Mesenchymal stem cell (in vitro differentiated cells and primary cell): ENCODE results near the gene SYNE1.

Experiments
- DNase-seq: peaks from one replicate; pipeline ENCODE4 v3.0.0-alpha.2; 2013
- H2AFZ ChIP-seq: one replicate; pipeline ENCODE4 v1.6.1; 2013; ENCODE audit warnings: low read depth, mild to moderate bottlenecking, control low read depth, inconsistent platforms, low read length, moderate library complexity
- H2AK5ac ChIP-seq: 2 replicates; pipeline ENCODE4 v1.6.1; 2013; ENCODE audit warnings: low read length, moderate library complexity, mild to moderate bottlenecking, inconsistent platforms; ENCODE audit not compliant: severe bottlenecking
- H2BK120ac ChIP-seq: one replicate; pipeline ENCODE4 v1.6.1; 2013; ENCODE audit warnings: low read depth, mild to moderate bottlenecking, inconsistent platforms, low read length, moderate library complexity
- H2BK12ac ChIP-seq, 2 experiments: one replicate each; pipeline ENCODE4 v1.6.1; 2013; ENCODE audit warnings: inconsistent platforms in 2 of 2, low read length in 2 of 2, mild to moderate bottlenecking in 2 of 2, moderate library complexity in 2 of 2, control low read depth in 1 of 2
- H2BK15ac ChIP-seq: one replicate; pipeline ENCODE4 v1.6.1; 2013; ENCODE audit warnings: mild to moderate bottlenecking, low read depth, inconsistent platforms; ENCODE audit not compliant: poor library complexity, severe bottlenecking
- H2BK5ac ChIP-seq: 2 replicates; pipeline ENCODE4 v1.6.1; 2013; ENCODE audit warnings: low read depth, mild to moderate bottlenecking, low read length, control low read depth, inconsistent platforms; ENCODE audit not compliant: poor library complexity, severe bottlenecking
- H3K14ac ChIP-seq, 2 experiments: one replicate each; pipeline ENCODE4 v1.6.1; 2013; ENCODE audit warnings: inconsistent platforms in 2 of 2, low read length in 2 of 2, control low read depth in 1 of 2, mild to moderate bottlenecking in 1 of 2, moderate library complexity in 1 of 2
- H3K18ac ChIP-seq, 2 experiments: one replicate each; pipeline ENCODE4 v1.6.1; 2013; ENCODE audit warnings: inconsistent platforms in 2 of 2, low read length in 2 of 2, control low read depth in 1 of 2, low read depth in 1 of 2, mild to moderate bottlenecking in 1 of 2
- H3K23ac ChIP-seq, 2 experiments: one replicate each; pipeline ENCODE4 v1.6.1; 2013; ENCODE audit warnings: inconsistent platforms in 2 of 2, low read length in 2 of 2, mild to moderate bottlenecking in 2 of 2, moderate library complexity in 2 of 2, control low read depth in 1 of 2
- H3K27ac ChIP-seq: 2 replicates; pipeline ENCODE4 v1.5.1; 2013; ENCODE audit warnings: mild to moderate bottlenecking, moderate library complexity, low read length, control low read depth, inconsistent platforms; ENCODE audit not compliant: poor library complexity, severe bottlenecking
- H3K27me3 ChIP-seq, 2 experiments: 2 replicates each; pipeline versions ENCODE4 v1.6.1 to v1.7.0; 2013; ENCODE audit warnings: low read length in 2 of 2, mild to moderate bottlenecking in 2 of 2, moderate library complexity in 2 of 2, control low read depth in 1 of 2, inconsistent platforms in 1 of 2; ENCODE audit not compliant: control insufficient read depth in 1 of 2, insufficient read depth in 1 of 2
- H3K36me3 ChIP-seq, 2 experiments: 2 replicates each; pipeline versions ENCODE4 v1.6.1 to v1.7.0; 2013; ENCODE audit warnings: low read length in 2 of 2, control low read depth in 1 of 2, inconsistent platforms in 1 of 2, low read depth in 1 of 2, mild to moderate bottlenecking in 1 of 2; ENCODE audit not compliant: insufficient read depth in 2 of 2, control insufficient read depth in 1 of 2
- H3K4ac ChIP-seq, 2 experiments: one replicate each; pipeline ENCODE4 v1.6.1; 2013; ENCODE audit warnings: inconsistent platforms in 2 of 2, low read length in 2 of 2, mild to moderate bottlenecking in 2 of 2, moderate library complexity in 2 of 2, control low read depth in 1 of 2, low read depth in 1 of 2
- H3K4me1 ChIP-seq: 2 replicates; pipeline ENCODE4 v1.6.1; 2013; ENCODE audit warnings: low read depth, low read length, control low read depth; ENCODE audit not compliant: control insufficient read depth, insufficient read depth
- H3K4me2 ChIP-seq: 2 replicates; pipeline ENCODE4 v1.6.1; 2013; ENCODE audit warnings: low read length, mild to moderate bottlenecking, inconsistent platforms; ENCODE audit not compliant: poor library complexity, severe bottlenecking
- H3K4me3 ChIP-seq, 2 experiments: 2 replicates each; pipeline versions ENCODE4 v1.5.1 to v1.7.0; 2013; ENCODE audit warnings: low read length in 2 of 2, mild to moderate bottlenecking in 2 of 2, control low read depth in 1 of 2, low read depth in 1 of 2; ENCODE audit not compliant: insufficient read depth in 1 of 2
- H3K79me1 ChIP-seq: replicated peaks from 2 replicates; pipeline ENCODE4 v1.6.1; 2013; ENCODE audit warnings: mild to moderate bottlenecking, control low read depth, low read length, inconsistent platforms; ENCODE audit not compliant: poor library complexity, severe bottlenecking
- H3K9ac ChIP-seq: 2 replicates; pipeline ENCODE4 v1.7.0; 2013; ENCODE audit warnings: mild to moderate bottlenecking, low read length, moderate library complexity
- H3K9me3 ChIP-seq: 2 replicates; pipeline ENCODE4 v1.7.0; 2013; ENCODE audit warnings: mild to moderate bottlenecking, low read length; ENCODE audit not compliant: control insufficient read depth
- H4K8ac ChIP-seq: one replicate; pipeline ENCODE4 v1.6.1; 2013; ENCODE audit warnings: inconsistent platforms, mild to moderate bottlenecking, low read length, moderate library complexity
- H4K91ac ChIP-seq: one replicate; pipeline ENCODE4 v1.6.1; 2013; ENCODE audit warnings: mild to moderate bottlenecking, low read length, inconsistent platforms
- WGBS: methylation state at CpG from one replicate; pipeline ENCODE4 v1.1.7; 2013; ENCODE audit warnings: mixed read lengths; 5-methylcytosine and 5-hydroxymethylcytosine counted together

SYNE1 gene

GRCh38 chr6:152598901-152599537 lies 38.1 kb downstream of the SYNE1 start:
- Histone ChIP-seq H2BK15ac (no peak overlapping the region), H3K23ac (no peak overlapping the region), H3K79me1 (no peaks in the 10 kb centered on the region), H3K14ac (no peak overlapping the region), H3K9ac (peak overlapping the region; percentile 23), H2BK5ac (no peak overlapping the region), H2AFZ (no peak overlapping the region), H3K9me3 (no peaks in the 10 kb centered on the region), H4K8ac (no peak overlapping the region), H3K4ac (no peak overlapping the region), H3K4me2 (no peak overlapping the region), H2BK120ac (no peak overlapping the region), H3K27me3 (no peaks in the 10 kb centered on the region), H2BK12ac (no peak overlapping the region), H4K91ac (no peak overlapping the region), H3K18ac (no peak overlapping the region), H3K27ac (no peak overlapping the region), H3K4me1 (no peaks in the 10 kb centered on the region), H3K36me3 (no peaks in the 10 kb centered on the region), H2AK5ac (no peak overlapping the region), H3K4me3 (no peak overlapping the region)
- WGBS, result 50% methylated on average over 2 of the region's 4 CpGs
- no peak for DNase-seq

DNA sequence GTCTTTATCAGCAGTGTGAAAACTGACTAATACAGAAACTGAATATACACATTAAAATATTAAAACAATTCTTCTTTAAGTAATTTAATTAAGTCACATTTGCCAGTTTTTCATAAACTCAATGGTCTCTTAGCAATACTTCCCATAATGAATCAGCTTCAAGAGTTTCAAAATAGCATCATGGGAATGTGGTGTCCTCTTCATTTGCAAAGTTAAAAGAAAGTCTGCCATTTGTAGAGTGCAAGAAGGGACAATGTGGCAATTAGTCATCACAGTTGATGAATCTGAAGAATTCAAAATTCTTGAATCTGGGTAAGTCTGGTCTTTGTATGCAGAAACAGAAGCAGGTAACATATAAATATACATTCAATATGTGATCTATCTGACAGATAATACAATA lies 38.7 kb downstream of the SYNE1 start:
- no peak overlapping the region for H3K14ac ChIP-seq
- no peak overlapping the region for H4K8ac ChIP-seq
- no peak overlapping the region for H2AFZ ChIP-seq
- H2BK15ac ChIP-seq, result no peak overlapping the region
- H3K4ac ChIP-seq, result no peak overlapping the region
- H2AK5ac ChIP-seq, result no peak overlapping the region
- DNase-seq, result no peak
- no peaks in the 10 kb centered on the region for H3K9me3 ChIP-seq
- no peak overlapping the region for H2BK120ac ChIP-seq
- H3K4me1 ChIP-seq, result no peaks in the 10 kb centered on the region
- H3K79me1 ChIP-seq, result no peaks in the 10 kb centered on the region
- H3K36me3 ChIP-seq, result no peaks in the 10 kb centered on the region
- no peak overlapping the region for H2BK12ac ChIP-seq
- H3K23ac ChIP-seq, result no peak overlapping the region
- H3K4me2 ChIP-seq, result no peak overlapping the region
- H3K9ac ChIP-seq, result peak overlapping the region; percentile 31
- no peak overlapping the region for H2BK5ac ChIP-seq
- H3K27ac ChIP-seq, result no peak overlapping the region
- H3K18ac ChIP-seq, result no peak overlapping the region
- no peaks in the 10 kb centered on the region for H3K27me3 ChIP-seq
- no peak overlapping the region for H3K4me3 ChIP-seq
- no peak overlapping the region for H4K91ac ChIP-seq

- Histone ChIP-seq H3K36me3 (no peaks in the 10 kb centered on the region), H2AFZ (no peak overlapping the region), H3K9ac (no peak overlapping the region), H3K23ac (no peak overlapping the region), H2BK120ac (no peak overlapping the region), H3K4ac (no peak overlapping the region), H2BK15ac (no peak overlapping the region), H3K27me3 (no peaks in the 10 kb centered on the region), H3K79me1 (no peaks in the 10 kb centered on the region), H4K91ac (no peak overlapping the region), H2BK5ac (no peak overlapping the region), H3K4me2 (no peak overlapping the region), H2BK12ac (no peak overlapping the region), H3K18ac (no peak overlapping the region), H3K4me1 (no peaks in the 10 kb centered on the region), H4K8ac (no peak overlapping the region), H2AK5ac (no peak overlapping the region), H3K9me3 (peaks cover 5% of the 10 kb centered on the region), H3K27ac (no peak overlapping the region), H3K4me3 (no peak overlapping the region), H3K14ac (no peak overlapping the region)
- no peak for DNase-seq
- WGBS, result 82% methylated on average over 1 of the region's 2 CpGs
Observed at GRCh38 chr6:152596726-152597125, 40.4 kb downstream of the SYNE1 start.

DNA sequence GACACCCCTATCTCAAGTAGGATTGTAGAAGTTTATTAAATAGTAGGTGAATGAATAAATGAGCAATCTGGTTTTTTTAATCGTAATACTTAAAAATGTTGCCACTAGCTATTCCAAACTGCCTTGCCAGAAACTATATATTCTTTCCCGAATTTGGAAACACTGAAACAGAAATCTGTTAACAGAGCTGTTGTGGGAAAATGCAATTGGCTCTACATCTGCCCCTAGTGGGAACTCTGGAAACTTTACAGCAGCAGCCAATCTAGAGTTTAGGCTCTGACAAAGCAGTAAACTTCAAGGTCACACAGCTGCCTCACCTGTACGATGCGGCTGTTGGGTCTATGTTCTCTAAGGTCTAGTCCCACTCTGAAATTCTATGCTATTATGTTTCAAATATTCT lies 41.7 kb downstream of the SYNE1 start:
- no peak overlapping the region for H2AFZ ChIP-seq
- H3K23ac ChIP-seq, result no peak overlapping the region
- no peak overlapping the region for H2BK12ac ChIP-seq
- H3K14ac ChIP-seq, result no peak overlapping the region
- H3K4me2 ChIP-seq, result no peak overlapping the region
- no peak overlapping the region for H2BK15ac ChIP-seq
- no peaks in the 10 kb centered on the region for H3K36me3 ChIP-seq
- no peak overlapping the region for H3K4me3 ChIP-seq
- no peak overlapping the region for H2AK5ac ChIP-seq
- no peak overlapping the region for H2BK120ac ChIP-seq
- 43% methylated on average over 1 of the region's 4 CpGs for WGBS
- H4K8ac ChIP-seq, result no peak overlapping the region
- H3K18ac ChIP-seq, result no peak overlapping the region
- H3K27ac ChIP-seq, result no peak overlapping the region
- no peak overlapping the region for H3K9ac ChIP-seq
- H4K91ac ChIP-seq, result no peak overlapping the region
- no peaks in the 10 kb centered on the region for H3K79me1 ChIP-seq
- H2BK5ac ChIP-seq, result no peak overlapping the region
- H3K9me3 ChIP-seq, result peaks cover 5% of the 10 kb centered on the region
- no peak overlapping the region for H3K4ac ChIP-seq
- H3K4me1 ChIP-seq, result no peaks in the 10 kb centered on the region
- no peak for DNase-seq
- no peaks in the 10 kb centered on the region for H3K27me3 ChIP-seq
